NCI-H128 (cell line): ENCODE results near the gene SEMA3E.
"Not testable (repeated sequence)": the region's sequence is repeated elsewhere in the genome, so short reads cannot be mapped to it uniquely, and the experiment has no call there.

ENCODE experiments used
- DNase-seq: peaks from one replicate; lab custom pipeline; 2025; ENCODE audit not compliant: unreplicated experiment; lab: John Stamatoyannopoulos, UW

The SEMA3E gene

GRCh38 chr7:83457022-83457892 is 191.7 kb downstream of the SEMA3E start:
- DNase-seq: no peak

- no peak for DNase-seq
Measured at GRCh38 chr7:83456413-83456812, 192.5 kb downstream of the SEMA3E start.

GRCh38 chr7:83455612-83456011 is 193.3 kb downstream of the SEMA3E start:
- no peak for DNase-seq

GRCh38 chr7:83452256-83452655 is 196.7 kb downstream of the SEMA3E start:
- no peak for DNase-seq

- peak; percentile 50 for DNase-seq
Measured at GRCh38 chr7:83451501-83452045, 197.4 kb downstream of the SEMA3E start.

GRCh38 chr7:83449781-83450180 is 199.2 kb downstream of the SEMA3E start:
- DNase-seq: no peak

DNA sequence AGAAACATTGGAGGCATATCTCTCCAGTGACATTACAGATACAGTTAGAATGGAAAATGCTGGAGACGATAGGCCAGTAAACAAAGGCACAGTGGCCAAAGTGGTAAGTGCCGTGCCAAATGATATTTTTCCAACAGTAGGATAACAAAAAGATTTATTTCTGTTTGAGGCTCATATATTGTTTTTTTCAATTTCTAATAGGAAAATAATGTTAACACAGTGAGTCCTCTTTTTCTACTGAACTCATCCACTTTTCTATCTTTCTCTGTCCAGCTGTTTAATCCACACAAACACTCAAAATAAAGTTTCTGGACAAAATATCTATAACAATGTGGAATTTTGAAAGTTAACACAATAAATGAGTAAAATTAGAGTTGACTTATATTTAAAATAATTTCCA is 201.3 kb downstream of the SEMA3E start:
- no peak for DNase-seq

DNA sequence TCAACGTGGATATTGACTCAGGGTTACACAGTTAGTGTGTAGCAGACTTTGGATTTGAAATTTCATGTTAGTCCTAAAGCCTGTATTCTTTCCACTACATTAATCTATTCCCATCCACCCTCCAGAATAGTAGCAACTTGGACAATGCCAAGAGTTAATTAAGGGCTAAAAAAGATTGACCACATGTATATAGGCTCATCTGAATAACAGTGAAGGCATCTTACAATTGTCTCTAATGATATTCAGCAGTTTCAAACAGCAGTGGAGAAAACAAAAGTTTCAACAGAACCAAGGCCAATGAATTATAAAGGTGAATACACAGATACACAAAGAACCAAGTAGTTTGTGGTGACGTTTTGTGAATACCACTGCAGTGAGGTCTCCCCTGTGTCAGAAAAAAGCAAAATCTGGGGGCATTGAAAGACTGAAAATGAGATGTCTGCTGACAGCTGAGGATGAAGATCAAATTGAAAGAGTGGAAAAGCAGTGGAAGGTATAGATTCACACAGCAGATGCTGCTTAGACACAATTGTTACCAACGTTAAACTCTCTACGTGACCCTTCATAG is 202.8 kb downstream of the SEMA3E start:
- DNase-seq: no peak

DNA sequence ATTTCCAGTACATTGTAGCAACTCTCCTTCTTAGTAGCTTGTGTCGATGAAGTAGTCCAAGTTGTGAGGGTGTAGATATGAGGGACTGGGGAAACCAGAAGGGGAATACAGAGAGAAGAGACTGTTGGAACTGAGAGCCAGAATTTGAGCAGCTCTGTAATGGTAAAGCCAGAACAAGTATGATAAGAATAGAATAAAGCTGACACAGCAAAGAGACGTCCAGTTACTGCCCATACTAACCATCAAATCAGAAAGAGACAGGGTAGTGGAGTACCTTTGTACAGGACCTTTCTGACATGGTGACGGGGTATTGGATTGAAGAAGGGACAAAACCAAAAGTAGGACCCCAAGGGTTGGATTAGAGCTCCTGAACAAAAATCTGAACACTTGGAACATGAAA is 206.0 kb downstream of the SEMA3E start:
- DNase-seq: no peak

DNA sequence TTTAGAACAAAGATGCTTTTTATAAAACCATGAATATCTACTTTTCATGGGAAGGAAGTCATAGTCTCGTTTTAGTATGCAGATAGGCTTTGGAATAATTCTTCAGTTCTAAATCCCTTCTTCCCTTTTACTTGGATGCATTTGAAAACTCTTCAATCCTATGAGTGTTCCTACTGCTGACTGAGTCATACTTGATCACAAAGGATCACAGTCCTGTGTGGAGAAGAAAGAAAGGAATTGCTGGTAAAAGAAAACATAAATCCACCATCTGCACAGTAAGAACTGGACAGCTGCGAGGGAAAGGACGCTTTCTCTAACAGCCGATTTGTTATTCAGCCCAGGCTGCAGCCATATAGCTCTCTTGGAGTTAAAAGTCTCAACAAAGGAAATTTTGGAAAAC is 209.9 kb downstream of the SEMA3E start:
- DNase-seq: no peak

- not testable (repeated sequence) for DNase-seq
Measured at GRCh38 chr7:83430289-83430688, 218.7 kb downstream of the SEMA3E start.

DNA sequence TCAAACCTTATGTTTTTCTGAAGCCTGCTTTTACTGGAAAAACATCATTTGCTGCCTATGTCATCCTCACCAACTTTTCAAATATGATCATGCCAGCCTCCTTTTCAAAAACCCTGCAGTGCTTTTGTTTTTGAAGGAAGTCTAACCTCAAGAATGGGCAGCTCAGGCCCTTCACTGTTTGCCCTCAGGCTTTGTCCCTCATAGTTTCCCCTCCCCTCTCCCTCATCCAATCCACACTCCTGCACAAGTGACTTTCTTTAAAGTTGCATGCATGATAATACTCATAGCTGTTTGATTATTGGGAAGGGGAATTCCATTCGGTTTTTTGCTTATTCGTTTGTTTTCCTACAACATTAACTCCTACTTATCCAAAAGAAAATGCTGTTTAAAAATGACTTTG is 219.4 kb downstream of the SEMA3E start:
- no peak for DNase-seq

GRCh38 chr7:83427884-83428283 is 221.1 kb downstream of the SEMA3E start:
- no peak for DNase-seq

DNA sequence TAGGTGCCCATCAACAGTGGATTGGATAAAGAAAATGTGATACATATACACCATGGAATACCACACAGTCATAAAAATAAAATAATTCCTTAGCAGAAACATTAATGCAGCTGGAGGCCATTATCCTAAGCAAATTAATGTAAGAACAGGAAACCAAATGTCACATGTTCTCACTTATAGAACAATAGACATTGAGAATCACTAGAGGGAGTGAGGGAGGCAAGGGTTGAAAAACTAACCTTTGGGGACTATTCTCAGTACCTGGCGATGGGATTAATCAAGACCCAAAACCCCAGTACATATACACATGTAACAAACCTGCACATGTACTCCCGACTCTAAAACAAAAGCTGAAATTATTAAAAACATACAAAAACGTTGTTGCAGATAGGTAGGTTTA is 222.6 kb downstream of the SEMA3E start:
- no peak for DNase-seq

DNA sequence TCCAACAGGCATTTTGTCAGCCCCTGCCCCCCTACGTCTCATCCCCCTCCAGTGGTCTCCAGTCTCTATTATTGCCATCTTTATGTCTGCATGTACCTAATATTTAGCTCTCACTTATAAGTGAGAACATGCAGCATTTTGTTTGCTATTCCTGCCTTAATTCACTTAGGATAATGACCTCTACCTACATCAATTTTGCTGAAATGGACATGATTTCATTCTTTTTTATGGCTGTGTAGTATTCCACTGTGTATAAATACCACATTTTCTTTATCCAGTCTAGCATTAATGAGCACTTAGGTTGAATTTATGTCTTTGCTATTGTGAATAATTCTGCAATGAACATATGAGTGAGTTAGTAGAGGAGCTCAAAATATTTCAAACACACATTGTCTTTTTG is 229.9 kb downstream of the SEMA3E start:
- DNase-seq: no peak

DNA sequence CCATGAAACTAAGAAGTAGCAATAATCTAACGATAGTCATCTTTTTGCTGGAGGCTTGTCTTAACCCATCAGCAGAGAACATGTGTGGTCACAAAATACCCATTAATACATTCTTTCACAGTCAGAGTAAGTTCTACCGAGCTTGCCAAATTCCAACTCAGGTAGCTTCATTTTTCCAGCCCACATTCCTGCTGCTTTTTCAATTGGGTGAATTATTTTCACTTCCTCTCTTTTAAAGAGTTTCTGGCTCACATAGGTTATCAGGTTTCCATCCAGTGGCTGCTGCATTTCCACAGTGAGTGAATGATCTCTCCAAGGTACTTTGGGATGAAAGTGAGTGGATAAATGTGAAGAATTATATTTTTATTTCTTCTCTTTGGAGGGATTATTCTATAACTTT is 233.1 kb downstream of the SEMA3E start:
- no peak for DNase-seq

GRCh38 chr7:83414947-83415346 is 234.0 kb downstream of the SEMA3E start:
- DNase-seq: no peak

DNA sequence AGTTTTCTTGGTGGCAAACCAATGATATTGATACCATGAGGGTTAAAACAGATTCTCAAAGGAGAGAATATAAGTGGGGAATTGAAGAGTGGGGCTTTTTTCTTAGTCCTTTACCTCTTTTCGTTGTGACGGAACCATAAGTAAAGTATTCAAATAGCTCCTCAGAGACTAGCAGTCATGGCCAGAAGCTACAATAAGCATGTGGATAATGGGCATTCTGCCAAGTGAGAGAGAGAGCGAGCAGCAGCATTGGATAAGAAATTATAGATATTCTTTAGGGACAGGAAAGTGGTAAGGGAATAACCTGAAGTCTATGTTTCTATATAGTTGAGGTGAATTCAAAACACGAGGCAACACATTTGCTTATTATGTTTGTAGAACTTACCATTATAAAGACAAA is 235.1 kb downstream of the SEMA3E start:
- DNase-seq: peak; percentile 17

- DNase-seq: no peak
Measured at GRCh38 chr7:83413424-83413823, 235.5 kb downstream of the SEMA3E start.

- peak; percentile 18 for DNase-seq
Measured at GRCh38 chr7:83410989-83411591, 237.8 kb downstream of the SEMA3E start.

GRCh38 chr7:83394776-83395175 is 254.2 kb downstream of the SEMA3E start:
- DNase-seq: no peak

DNA sequence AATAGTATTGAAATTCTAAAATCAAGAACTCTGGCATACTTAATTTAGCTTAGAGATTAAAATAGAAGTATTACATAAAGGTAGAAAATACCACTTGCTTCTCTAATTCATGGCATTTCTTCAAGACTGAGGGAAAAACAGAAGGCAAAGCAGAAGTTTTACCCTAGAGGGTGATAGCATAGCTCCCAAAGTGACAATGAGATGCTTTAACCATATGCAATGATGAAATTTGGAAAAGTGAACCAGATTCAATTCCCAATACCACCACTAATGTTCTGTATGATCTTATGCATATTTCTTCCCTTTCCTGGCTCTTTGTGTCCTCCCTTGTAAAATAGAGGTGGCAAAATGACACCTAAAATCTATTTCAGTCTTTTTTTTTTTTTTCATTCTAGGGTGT is 260.5 kb downstream of the SEMA3E start:
- no peak for DNase-seq
